K562 (cell line): Measurements from ENCODE around the gene CD151. TPM values are rescaled to one million over a fixed set of nuclear protein-coding genes. Genes with fewer than 3 reads are reported as not detected.

Source experiments
- DPF2 ChIP-seq: fragments of 450-650 bp; IDR thresholded peaks from 2 replicates; pipeline ENCODE4 v1.6.1; 2016
- GABPA ChIP-seq: fragments of 200-800 bp; sonication (Bioruptor generic); conservative IDR thresholded peaks from 2 replicates; pipeline ENCODE4 v1.6.1; 2016; ENCODE audit warnings: low read depth, missing genetic modification characterization, missing compliant biosample characterization
- GABPB1 ChIP-seq: sonication (generic); formaldehyde crosslinking; IDR thresholded peaks from 2 replicates; pipeline ENCODE4 v1.8.0; 2022; ENCODE audit warnings: mild to moderate bottlenecking, missing genetic modification reagents
- HINFP ChIP-seq: fragments of 450-650 bp; conservative IDR thresholded peaks from 2 replicates; pipeline ENCODE4 v1.6.1; 2016; ENCODE audit warnings: missing genetic modification characterization, low read depth, mild to moderate bottlenecking, control low read depth, missing compliant biosample characterization
- IFI16 ChIP-seq: fragments of 250-450 bp; sonication (Bioruptor Pico); IDR thresholded peaks from 2 replicates; pipeline ENCODE4 v2.1.2; 2022; ENCODE audit warnings: mild to moderate bottlenecking, inconsistent platforms
- NR1H2 ChIP-seq: sonication (generic); formaldehyde crosslinking; IDR thresholded peaks from 2 replicates; pipeline ENCODE4 v1.4.0; 2020; ENCODE audit warnings: mild to moderate bottlenecking, missing genetic modification reagents
- NRF1 ChIP-seq, 2 experiments: fragments of 450-650 bp; IDR thresholded peaks in 1 of 2; conservative IDR thresholded peaks in 1 of 2; 2 replicates each; pipeline ENCODE4 v1.6.1; 2014; ENCODE audit warnings: mild to moderate bottlenecking in 2 of 2
- OTX1 ChIP-seq: fragments of 450-650 bp; formaldehyde crosslinking; IDR thresholded peaks from 2 replicates; pipeline ENCODE4 v1.4.0; 2022; ENCODE audit warnings: mild to moderate bottlenecking
- RFX5 ChIP-seq: IDR thresholded peaks from 2 replicates; pipeline ENCODE4 v1.6.1; 2011; ENCODE audit warnings: low read depth, mild to moderate bottlenecking, improper control_type of control experiment, low read length
- SIRT6 ChIP-seq: IDR thresholded peaks from one replicate; pipeline ENCODE4 v1.6.1; 2012; ENCODE audit warnings: low read depth, mild to moderate bottlenecking, control low read depth, inconsistent platforms, low read length, moderate library complexity
- SMARCA5 ChIP-seq: fragments of 450-650 bp; IDR thresholded peaks from 2 replicates; pipeline ENCODE4 v1.6.1; 2016
- SNIP1 ChIP-seq: fragments of 450-650 bp; IDR thresholded peaks from 2 replicates; pipeline ENCODE4 v1.7.1; 2017; ENCODE audit warnings: low read depth, mild to moderate bottlenecking
- SOX6 ChIP-seq: fragments of 450-650 bp; IDR thresholded peaks from 2 replicates; pipeline ENCODE4 v1.6.1; 2014; ENCODE audit warnings: mild to moderate bottlenecking
- SP1 ChIP-seq: sonication (generic); formaldehyde crosslinking; IDR thresholded peaks from 2 replicates; pipeline ENCODE4 v1.8.1; 2022; ENCODE audit warnings: mild to moderate bottlenecking, missing genetic modification reagents
- TFAP4 ChIP-seq: sonication (generic); formaldehyde crosslinking; IDR thresholded peaks from 2 replicates; pipeline ENCODE4 v1.8.0; 2022; ENCODE audit warnings: missing genetic modification reagents, mild to moderate bottlenecking, moderate library complexity, borderline replicate concordance
- ZBTB11 ChIP-seq, 3 experiments: fragments of 200-800 bp in 1 of 3; fragments of 250-450 bp in 1 of 3; fragments of 450-650 bp in 1 of 3; sonication (Bioruptor Pico) in 1 of 3; sonication (Bioruptor generic) in 1 of 3; formaldehyde crosslinking in 1 of 3; IDR thresholded peaks; 2 replicates each; pipeline versions ENCODE4 v1.6.1 to v1.8.0; 2016 to 2022; ENCODE audit warnings: mild to moderate bottlenecking in 2 of 3, missing genetic modification characterization in 2 of 3, missing compliant biosample characterization in 1 of 3, moderate library complexity in 1 of 3
- ZNF280A ChIP-seq: fragments of 450-650 bp; IDR thresholded peaks from 2 replicates; pipeline ENCODE4 v1.6.1; 2018; ENCODE audit warnings: mild to moderate bottlenecking, low read depth; ENCODE audit not compliant: partially characterized antibody
- ZNF512 ChIP-seq: IDR thresholded peaks from 2 replicates; pipeline ENCODE4 v1.6.1; 2016; ENCODE audit warnings: missing genetic modification characterization, missing compliant biosample characterization
- ZNF586 ChIP-seq: fragments of 450-650 bp; formaldehyde crosslinking; conservative IDR thresholded peaks from 2 replicates; pipeline ENCODE4 v1.4.0; 2020; ENCODE audit warnings: mild to moderate bottlenecking, moderate library complexity
- polyA plus RNA-seq, 8 experiments: library from polyadenylated mRNA; depleted of rRNA in 4 of 8; stranded (reverse) in 5 of 8; unstranded in 3 of 8; fragments of >200 nt; fragmentation: Nextera tagmentation in 2 of 8; fragmentation: Illumina TruSeq in 1 of 8; extraction: Ambion mirVana in 2 of 8; extraction: Trizol in 1 of 8; gene quantifications; 2 replicates each; pipeline versions ENCODE4 v1.2.1 to v1.2.3, GENCODE V29; 2011 to 2014; ENCODE audit warnings: inconsistent platforms in 1 of 8, missing spikeins in 1 of 8
- total RNA-seq, 7 experiments: library from RNA; depleted of rRNA in 6 of 7; stranded (reverse); fragments of >200 nt in 6 of 7; fragmentation: Illumina TruSeq in 2 of 7; extraction: Trizol in 2 of 7; gene quantifications; 2 replicates each; pipeline versions ENCODE4 v1.2.1 to v1.2.3, GENCODE V29; 2011 to 2021; ENCODE audit warnings: low replicate concordance in 1 of 7

Gene CD151
- total and polyA plus RNA-seq, 9 of the 15 experiments (the other 6 are each of a cell fraction or from before 2014, with no cell fraction given): 2.3 to 187 (median 140) TPM

GRCh38 chr11:875769-876301 lies 43.1 kb downstream of the CD151 start (continued):
- TF ChIP-seq NRF1 (conservative IDR thresholded peaks at IDR 0.05 in 1 of 2, IDR thresholded peaks at IDR 0.05 in 1 of 2) (0 out of 4 replicates have a peak, but pooled peaks of 1 of the 2 experiments have one; percentile 19), ZNF280A (no peak), HINFP (tag) (no peak), ZBTB11 (CRISPR knock-in tag; IDR thresholded peaks at IDR 0.05) (peak in 1 of 3 experiments; percentile 57; a peak in 1 of 6 replicates), SP1 (CRISPR knock-in tag) (0 out of 2 replicates have a peak, but pooled peaks have one; percentile 58), GABPB1 (CRISPR knock-in tag) (0 out of 2 replicates have a peak, but pooled peaks have one; percentile 41), SMARCA5 (no peak), SIRT6 (no peak), ZNF512 (tag) (no peak), TFAP4 (CRISPR knock-in tag) (peak; percentile 80), SOX6 (peak; percentile 83), ZNF586 (CRISPR knock-in tag) (no peak), SNIP1 (no peak), DPF2 (peak; percentile 93), OTX1 (CRISPR knock-in tag) (no peak), IFI16 (CRISPR knock-in tag) (no peak), GABPA (no peak), NR1H2 (CRISPR knock-in tag) (no peak), RFX5 (no peak)
